Endothelial cell of umbilical vein (primary cell): ENCODE data around the gene PLP2. TPM values are rescaled to one million over a fixed set of nuclear protein-coding genes. Genes with fewer than 3 reads are reported as not detected.
"Not testable (repeated sequence)": the region's sequence is repeated elsewhere in the genome, so short reads cannot be mapped to it uniquely, and the experiment has no call there.

Experiments
- BruUV-seq: library from RNA; stranded (reverse); fragments of 400-500 nt; replicated peaks from 2 replicates; lab custom pipeline; 2021; lab: Mats Ljungman, UMichigan
- CTCF ChIA-PET: fragments of 300-600, 350-600 bp; sonication (Branson Sonifier 250); formaldehyde crosslinking; loops from one replicate; lab custom pipeline; 2021; ENCODE audit warnings: antibody characterized with exemption, inconsistent platforms; lab: Charles Lee
- POLR2A ChIA-PET: fragments of 300-600, 350-600 bp; sonication (Branson Sonifier 250); formaldehyde crosslinking; loops from one replicate; lab custom pipeline; 2021; ENCODE audit warnings: antibody characterized with exemption, inconsistent platforms; lab: Charles Lee
- DNase-seq: peaks from one replicate; pipeline ENCODE4 v3.0.0-alpha.2; 2011; ENCODE audit warnings: low read depth, low spot score
- FAIRE-seq: peaks from 2 replicates; lab custom pipeline; 2011; peaks lifted over from hg19 to GRCh38; lab: Jason Lieb, UNC
- H2AFZ ChIP-seq: 2 replicates; pipeline ENCODE4 v1.6.0; 2012; ENCODE audit warnings: low read depth, low read length, control low read depth, inconsistent platforms
- H3K27ac ChIP-seq: 2 replicates; pipeline ENCODE4 v1.5.1; 2011; ENCODE audit warnings: low read depth, mild to moderate bottlenecking, control low read depth, low read length, moderate library complexity; ENCODE audit not compliant: insufficient read depth
- H3K27me3 ChIP-seq, 2 experiments: 2 replicates each; pipeline versions ENCODE4 v1.6.0 to v1.6.1; 2011; ENCODE audit warnings: low read length in 2 of 2, mixed read lengths in 1 of 2; ENCODE audit not compliant: control insufficient read depth in 2 of 2, insufficient read depth in 2 of 2
- H3K36me3 ChIP-seq, 2 experiments: 2 replicates in 1 of 2; 3 replicates in 1 of 2; pipeline ENCODE4 v1.5.1; 2011; ENCODE audit warnings: low read length in 2 of 2, mild to moderate bottlenecking in 1 of 2, moderate library complexity in 1 of 2; ENCODE audit not compliant: control insufficient read depth in 2 of 2, insufficient read depth in 2 of 2; ENCODE audit errors: extremely low read depth in 1 of 2
- H3K4me1 ChIP-seq: 3 replicates; pipeline ENCODE4 v1.5.1; 2011; ENCODE audit warnings: mild to moderate bottlenecking, low read length; ENCODE audit not compliant: control insufficient read depth, insufficient read depth; ENCODE audit errors: extremely low read depth
- H3K4me2 ChIP-seq: 2 replicates; pipeline ENCODE4 v1.6.1; 2011; ENCODE audit warnings: low read length, control low read depth, mixed read lengths; ENCODE audit not compliant: insufficient read depth
- H3K4me3 ChIP-seq, 3 experiments: fragments of 200-600 bp in 1 of 3; sonication (generic), shearing (Covaris generic) in 1 of 3; replicated peaks in 1 of 3; 2 replicates each; pipeline ENCODE4 v1.5.1; 2011 to 2016; ENCODE audit warnings: control low read depth in 3 of 3, low read length in 3 of 3, mild to moderate bottlenecking in 2 of 3, inconsistent platforms in 1 of 3, low read depth in 1 of 3, moderate library complexity in 1 of 3; ENCODE audit not compliant: insufficient read depth in 1 of 3
- H3K79me2 ChIP-seq: 2 replicates; pipeline ENCODE4 v1.6.0; 2012; ENCODE audit warnings: low read length, inconsistent platforms; ENCODE audit not compliant: control insufficient read depth, insufficient read depth
- H3K9ac ChIP-seq: replicated peaks from 2 replicates; pipeline ENCODE3; 2011; ENCODE audit warnings: low read length, control low read depth; ENCODE audit not compliant: insufficient read depth; ENCODE audit errors: extremely low read depth
- H3K9me1 ChIP-seq: replicated peaks from 3 replicates; pipeline ENCODE4 v1.6.0; 2011; ENCODE audit warnings: mild to moderate bottlenecking, low read length; ENCODE audit not compliant: control insufficient read depth, insufficient read depth; ENCODE audit errors: extremely low read depth
- H3K9me3 ChIP-seq: replicated peaks from 2 replicates; pipeline ENCODE4 v1.5.1; 2012; ENCODE audit warnings: low read length, inconsistent platforms; ENCODE audit not compliant: control insufficient read depth, insufficient read depth
- H4K20me1 ChIP-seq: replicated peaks from 2 replicates; pipeline ENCODE3; 2011; ENCODE audit warnings: mild to moderate bottlenecking, low read length; ENCODE audit not compliant: control insufficient read depth, insufficient read depth; ENCODE audit errors: extremely low read depth
- dilution Hi-C: fragments of 300-500 bp; cut with MboI; formaldehyde crosslinking; loops from one replicate; pipeline ENCODE4 v1.15.0; 2019; ENCODE audit warnings: low sequenced_read_pairs; ENCODE audit not compliant: extremely low pct_ligation_motif_present
- intact Hi-C: fragments of 100-400 bp; cut with micrococcal nuclease; formaldehyde crosslinking; loops from one replicate; pipeline ENCODE4 v1.10.0; 2022
- polyA plus RNA-seq, 4 experiments: library from polyadenylated mRNA; depleted of rRNA in 3 of 4; stranded (reverse) in 3 of 4; unstranded in 1 of 4; fragments of >200 nt; gene quantifications; 2 replicates each; pipeline versions ENCODE4 v1.2.1 to v1.2.3, GENCODE V29; 2011 to 2012; ENCODE audit warnings: missing spikeins in 1 of 4
- total RNA-seq: library from RNA; stranded (reverse); gene quantifications from 2 replicates; pipeline ENCODE4 v1.2.3, GENCODE V29; 2021
- TF ChIP-seq, protein P1 (sequence below), 2 donors: IDR thresholded peaks; 1 replicate in 1 of 2; 2 replicates in 1 of 2; pipeline ENCODE4 v1.5.1; 2011; ENCODE audit warnings: low read length in 2 of 2, mild to moderate bottlenecking in 2 of 2, moderate library complexity in 2 of 2, control low read depth in 1 of 2, inconsistent platforms in 1 of 2, low read depth in 1 of 2; ENCODE audit not compliant: insufficient read depth in 1 of 2; ENCODE audit errors: extremely low read depth in 1 of 2

PLP2 gene
- total and polyA plus RNA-seq, 2 donors (not counting 3 experiments of a cell fraction or from before 2014, with no cell fraction given): 153 to 277 TPM

DNA sequence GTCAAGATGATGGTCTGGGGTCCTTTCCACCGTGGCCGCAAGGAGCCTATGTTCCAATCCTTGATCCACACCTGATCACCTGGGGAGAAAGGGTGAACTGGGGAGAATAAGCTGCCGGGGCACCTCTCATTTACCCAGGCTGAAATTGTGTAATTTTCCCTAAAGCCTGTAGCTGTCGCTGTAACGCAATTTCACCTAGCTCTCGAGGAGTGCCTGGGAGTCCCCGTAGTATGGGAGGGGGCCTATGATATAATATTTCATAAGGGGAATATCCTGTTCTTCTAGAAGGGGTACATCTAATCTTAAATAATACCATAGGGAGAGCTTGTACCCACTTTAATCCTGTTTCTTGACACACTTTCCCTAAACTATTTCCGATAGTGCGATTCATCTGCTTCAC is 29.4 kb upstream of the PLP2 start:
- not testable (repeated sequence) for BruUV-seq, H3K79me2 ChIP-seq, DNase-seq

DNA sequence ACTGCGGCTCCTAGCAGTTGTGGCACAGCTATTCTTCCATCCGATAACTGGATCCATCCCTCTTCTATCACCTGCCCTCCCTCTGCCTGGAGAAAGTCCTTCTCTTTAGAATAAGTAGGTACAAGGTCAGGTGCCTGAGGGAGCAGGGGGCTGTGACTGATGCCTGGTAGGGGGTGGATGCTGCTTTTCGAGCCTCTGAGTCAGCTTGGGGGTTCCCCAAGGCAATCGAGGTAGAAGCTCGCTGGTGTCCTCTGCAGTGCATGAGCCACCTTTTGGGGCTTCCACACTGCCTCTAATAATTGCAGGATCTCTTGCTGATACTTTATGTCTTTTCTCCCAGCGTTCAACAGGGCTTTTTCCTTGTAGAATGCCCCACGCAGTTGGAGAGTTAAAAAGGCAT is 28.5 kb upstream of the PLP2 start:
- H3K4me3 ChIP-seq, dilution Hi-C loops, H3K9me3 ChIP-seq, H3K79me2 ChIP-seq, H3K4me1 ChIP-seq, H3K27me3 ChIP-seq, H4K20me1 ChIP-seq, H2AFZ ChIP-seq, H3K4me2 ChIP-seq, intact Hi-C loops, DNase-seq, FAIRE-seq, H3K36me3 ChIP-seq, H3K27ac ChIP-seq, H3K9me1 ChIP-seq, H3K9ac ChIP-seq, BruUV-seq: not testable (repeated sequence)
- POLR2A ChIA-PET: interaction anchor here (0.6 kb wide), 1 partner anchor 15 kb away, joined by 5 read pairs; no protein-coding TSS in a partner anchor
- CTCF ChIA-PET: interaction anchor here (0.6 to 3.2 kb wide), 8 partner anchors 11 to 611 kb away, joined by 3 to 31 read pairs (median 5); no protein-coding TSS in a partner anchor

More for the DNA sequence above, 29.4 kb upstream of the PLP2 start:
- H3K27me3 ChIP-seq, H3K4me2 ChIP-seq, H3K4me1 ChIP-seq, H3K4me3 ChIP-seq, H3K9me3 ChIP-seq, H4K20me1 ChIP-seq, dilution Hi-C loops, H3K36me3 ChIP-seq, intact Hi-C loops, POLR2A ChIA-PET, H3K9me1 ChIP-seq, H2AFZ ChIP-seq, H3K27ac ChIP-seq, H3K9ac ChIP-seq: not testable (repeated sequence)
- peak; percentile 18 for FAIRE-seq
- CTCF ChIA-PET: interaction anchor here (1.0 to 3.2 kb wide), 11 partner anchors 10 to 612 kb away, joined by 3 to 31 read pairs (median 6); partner anchors contain the start of gene PLP2
- TF ChIP-seq, protein P1, sequence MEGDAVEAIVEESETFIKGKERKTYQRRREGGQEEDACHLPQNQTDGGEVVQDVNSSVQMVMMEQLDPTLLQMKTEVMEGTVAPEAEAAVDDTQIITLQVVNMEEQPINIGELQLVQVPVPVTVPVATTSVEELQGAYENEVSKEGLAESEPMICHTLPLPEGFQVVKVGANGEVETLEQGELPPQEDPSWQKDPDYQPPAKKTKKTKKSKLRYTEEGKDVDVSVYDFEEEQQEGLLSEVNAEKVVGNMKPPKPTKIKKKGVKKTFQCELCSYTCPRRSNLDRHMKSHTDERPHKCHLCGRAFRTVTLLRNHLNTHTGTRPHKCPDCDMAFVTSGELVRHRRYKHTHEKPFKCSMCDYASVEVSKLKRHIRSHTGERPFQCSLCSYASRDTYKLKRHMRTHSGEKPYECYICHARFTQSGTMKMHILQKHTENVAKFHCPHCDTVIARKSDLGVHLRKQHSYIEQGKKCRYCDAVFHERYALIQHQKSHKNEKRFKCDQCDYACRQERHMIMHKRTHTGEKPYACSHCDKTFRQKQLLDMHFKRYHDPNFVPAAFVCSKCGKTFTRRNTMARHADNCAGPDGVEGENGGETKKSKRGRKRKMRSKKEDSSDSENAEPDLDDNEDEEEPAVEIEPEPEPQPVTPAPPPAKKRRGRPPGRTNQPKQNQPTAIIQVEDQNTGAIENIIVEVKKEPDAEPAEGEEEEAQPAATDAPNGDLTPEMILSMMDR (IDR thresholded peaks at IDR 0.05; ENCODE audit: extremely low read depth in 1 of 2, insufficient read depth in 1 of 2, low read depth in 1 of 2, low read length in 2 of 2): peak; percentile 21 to 36
